K562 (cell line): ENCODE data around the gene GPN1. TPM values are rescaled to one million over a fixed set of nuclear protein-coding genes. Genes with fewer than 3 reads are reported as not detected.

ENCODE experiments used
- ATAC-seq: fragments of 200-7000 bp; cut with Tn5 transposase; 3 replicates; pipeline ENCODE4 v1.9.1; 2020; ENCODE audit warnings: moderate library complexity
- BruUV-seq: library from RNA; stranded (reverse); fragments of 400-500 nt; replicated peaks from 2 replicates; lab custom pipeline; 2021; lab: Mats Ljungman, UMichigan
- CTCF ChIA-PET: fragments of 300-600 bp; formaldehyde crosslinking; extraction: SDS; loops from one replicate; lab custom pipeline; 2021; ENCODE audit warnings: low intra/inter-chr PET ratio; lab: Yijun Ruan, JAX
- POLR2A ChIA-PET: fragments of 300-600, 350-650 bp; sonication (Branson Sonifier 250); formaldehyde crosslinking; extraction: SDS; loops from one replicate; lab custom pipeline; 2021; ENCODE audit warnings: antibody characterized with exemption, inconsistent platforms; lab: Yijun Ruan, JAX
- DNase-seq, 4 experiments: peaks; one replicate each; pipeline versions ENCODE4 v3.0.0 to v3.0.0-alpha.2; 2011 to 2018; ENCODE audit warnings: low spot score in 3 of 4, mixed read lengths in 3 of 4; ENCODE audit errors: extremely low read depth in 1 of 4
- FAIRE-seq: peaks from 2 replicates; lab custom pipeline; 2011; peaks lifted over from hg19 to GRCh38; lab: Jason Lieb, UNC
- H2AFZ ChIP-seq: 2 replicates; pipeline ENCODE4 v1.6.0; 2011; ENCODE audit warnings: low read depth, low read length, control low read depth, inconsistent platforms
- H3K27ac ChIP-seq: fragments of 200-600 bp; 3 replicates; pipeline ENCODE4 v1.8.0; 2011; ENCODE audit warnings: low read depth, mild to moderate bottlenecking, control low read depth, inconsistent platforms, low read length, moderate library complexity, mixed read lengths; ENCODE audit errors: extremely low read depth
- H3K27me3 ChIP-seq, 2 experiments: fragments of 300-600 bp in 1 of 2; 2 replicates in 1 of 2; 3 replicates in 1 of 2; pipeline versions ENCODE4 v1.6.0 to v1.8.0; 2011; ENCODE audit warnings: inconsistent platforms in 2 of 2, low read length in 2 of 2, mild to moderate bottlenecking in 1 of 2, mixed read lengths in 1 of 2, moderate library complexity in 1 of 2; ENCODE audit not compliant: control insufficient read depth in 2 of 2, insufficient read depth in 2 of 2
- H3K36me3 ChIP-seq: fragments of 300-600 bp; 3 replicates; pipeline ENCODE4 v1.8.0; 2011; ENCODE audit warnings: mild to moderate bottlenecking, low read length, inconsistent platforms; ENCODE audit not compliant: control insufficient read depth, insufficient read depth
- H3K4me1 ChIP-seq, 2 experiments: fragments of 200-600 bp in 1 of 2; replicated peaks in 1 of 2; 2 replicates in 1 of 2; 3 replicates in 1 of 2; pipeline versions ENCODE4 v1.5.1 to v1.8.0; 2011; ENCODE audit warnings: inconsistent platforms in 2 of 2, low read length in 2 of 2, mild to moderate bottlenecking in 1 of 2, mixed read lengths in 1 of 2, moderate library complexity in 1 of 2; ENCODE audit not compliant: control insufficient read depth in 2 of 2, insufficient read depth in 2 of 2
- H3K4me2 ChIP-seq: 2 replicates; pipeline ENCODE4 v1.6.1; 2011; ENCODE audit warnings: low read length, control low read depth, inconsistent platforms, mixed read lengths; ENCODE audit not compliant: insufficient read depth
- H3K4me3 ChIP-seq: fragments of 200-600 bp; sonication (generic), shearing (Covaris generic); 2 replicates; pipeline ENCODE4 v1.5.1; 2016; ENCODE audit warnings: control low read depth, inconsistent platforms
- H3K79me2 ChIP-seq: fragments of 200-600 bp; 3 replicates; pipeline ENCODE4 v1.8.0; 2011; ENCODE audit warnings: low read length, inconsistent platforms; ENCODE audit not compliant: control insufficient read depth, insufficient read depth
- H3K9ac ChIP-seq, 2 experiments: 2 replicates each; pipeline versions ENCODE4 v1.6.0 to v1.6.1; 2011; ENCODE audit warnings: low read depth in 2 of 2, low read length in 2 of 2, control low read depth in 1 of 2, inconsistent platforms in 1 of 2, mild to moderate bottlenecking in 1 of 2, mixed read lengths in 1 of 2; ENCODE audit not compliant: insufficient read depth in 1 of 2
- H3K9me1 ChIP-seq: one replicate; pipeline ENCODE4 v1.6.0; 2011; ENCODE audit warnings: inconsistent platforms, mild to moderate bottlenecking, low read length, moderate library complexity; ENCODE audit not compliant: control insufficient read depth, insufficient read depth
- H3K9me3 ChIP-seq: replicated peaks from 2 replicates; pipeline ENCODE4 v1.5.1; 2011; ENCODE audit warnings: low read depth, low read length, inconsistent platforms; ENCODE audit not compliant: control insufficient read depth, insufficient read depth
- H4K20me1 ChIP-seq: replicated peaks from 2 replicates; pipeline ENCODE4 v1.6.1; 2011; ENCODE audit warnings: low read length, inconsistent platforms, mixed read lengths; ENCODE audit not compliant: control insufficient read depth, insufficient read depth
- CC2D1A ChIP-seq: fragments of 450-650 bp; IDR thresholded peaks from 2 replicates; pipeline ENCODE4 v1.6.1; 2017; ENCODE audit warnings: mild to moderate bottlenecking
- HLTF ChIP-seq: fragments of 450-650 bp; IDR thresholded peaks from 2 replicates; pipeline ENCODE4 v1.6.1; 2016
- SMC3 ChIP-seq: conservative IDR thresholded peaks from 2 replicates; pipeline ENCODE4 v1.6.1; 2011; ENCODE audit warnings: low read depth, low read length, improper control_type of control experiment; ENCODE audit not compliant: insufficient read depth
- ZFX ChIP-seq: sonication (generic); formaldehyde crosslinking; IDR thresholded peaks from 2 replicates; pipeline ENCODE4 v1.8.0; 2022; ENCODE audit warnings: mild to moderate bottlenecking, missing genetic modification reagents, moderate library complexity
- ZNF121 ChIP-seq: sonication (generic); formaldehyde crosslinking; conservative IDR thresholded peaks from 2 replicates; pipeline ENCODE4 v1.8.0; 2022; ENCODE audit warnings: missing genetic modification reagents
- ZNF584 ChIP-seq: fragments of 200-800 bp; sonication (Bioruptor generic); IDR thresholded peaks from 2 replicates; pipeline ENCODE4 v1.6.1; 2016; ENCODE audit warnings: low read depth, mild to moderate bottlenecking, missing genetic modification characterization, missing compliant biosample characterization
- WGBS: fragments of 100-300 bp; shearing (Covaris generic); methylation state at CpG from one replicate; pipeline ENCODE4 v1.1.6; 2016; ENCODE audit warnings: low coverage, mixed read lengths; ENCODE audit not compliant: insufficient coverage; ENCODE audit errors: missing lambda C conversion rate; 5-methylcytosine and 5-hydroxymethylcytosine counted together
- in situ Hi-C: fragments of 300-500 bp; cut with MboI; formaldehyde crosslinking; loops from 4 replicates; pipeline ENCODE4 v1.15.0; 2018; ENCODE audit warnings: inconsistent platforms, mixed read lengths
- intact Hi-C: fragments of 100-400 bp; cut with micrococcal nuclease; formaldehyde crosslinking; loops from 2 replicates; pipeline ENCODE4 v1.14.2; 2022
- polyA plus RNA-seq, 8 experiments: library from polyadenylated mRNA; depleted of rRNA in 4 of 8; stranded (reverse) in 5 of 8; unstranded in 3 of 8; fragments of >200 nt; fragmentation: Nextera tagmentation in 2 of 8; fragmentation: Illumina TruSeq in 1 of 8; extraction: Ambion mirVana in 2 of 8; extraction: Trizol in 1 of 8; gene quantifications; 2 replicates each; pipeline versions ENCODE4 v1.2.1 to v1.2.3, GENCODE V29; 2011 to 2014; ENCODE audit warnings: inconsistent platforms in 1 of 8, missing spikeins in 1 of 8
- total RNA-seq, 7 experiments: library from RNA; depleted of rRNA in 6 of 7; stranded (reverse); fragments of >200 nt in 6 of 7; fragmentation: Illumina TruSeq in 2 of 7; extraction: Trizol in 2 of 7; gene quantifications; 2 replicates each; pipeline versions ENCODE4 v1.2.1 to v1.2.3, GENCODE V29; 2011 to 2021; ENCODE audit warnings: low replicate concordance in 1 of 7
- TF ChIP-seq, protein P1 (sequence below): fragments of 450-650 bp; formaldehyde crosslinking; IDR thresholded peaks from 2 replicates; pipeline ENCODE4 v1.4.0; 2020; ENCODE audit warnings: mild to moderate bottlenecking, moderate library complexity
- TF ChIP-seq, protein P2 (sequence below), 2 experiments: fragments of 250-450 bp in 1 of 2; fragments of 450-650 bp in 1 of 2; sonication (Bioruptor Pico) in 1 of 2; IDR thresholded peaks; 2 replicates each; pipeline versions ENCODE4 v1.6.1 to v1.8.0; 2016 to 2021; ENCODE audit warnings: mild to moderate bottlenecking in 2 of 2, moderate library complexity in 2 of 2, missing compliant biosample characterization in 1 of 2, missing genetic modification characterization in 1 of 2

Gene GPN1
- total and polyA plus RNA-seq, 9 of the 15 experiments (the other 6 are each of a cell fraction or from before 2014, with no cell fraction given), result 23.4 to 171 (median 48.2) TPM

DNA sequence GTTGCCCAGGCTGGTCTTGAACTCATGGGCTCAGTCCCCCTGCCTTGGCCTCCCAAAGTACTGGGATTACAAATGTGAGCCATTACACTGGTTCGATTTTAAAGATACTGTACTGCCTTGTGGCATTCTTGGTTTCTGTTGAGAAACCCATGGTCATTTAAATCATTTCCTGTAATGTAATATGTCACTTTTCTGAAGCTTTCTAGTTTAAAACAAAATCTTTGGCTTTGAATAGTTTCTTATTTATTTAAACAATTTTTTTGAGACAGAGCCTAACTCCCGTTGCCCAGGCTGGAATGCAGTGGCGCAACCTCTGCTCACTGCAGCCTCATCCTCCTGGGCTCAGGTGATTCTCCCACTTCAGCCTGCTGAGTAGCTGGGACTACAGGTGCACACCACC is 37.1 kb upstream of the GPN1 start (continued):
- TF ChIP-seq, protein P1, sequence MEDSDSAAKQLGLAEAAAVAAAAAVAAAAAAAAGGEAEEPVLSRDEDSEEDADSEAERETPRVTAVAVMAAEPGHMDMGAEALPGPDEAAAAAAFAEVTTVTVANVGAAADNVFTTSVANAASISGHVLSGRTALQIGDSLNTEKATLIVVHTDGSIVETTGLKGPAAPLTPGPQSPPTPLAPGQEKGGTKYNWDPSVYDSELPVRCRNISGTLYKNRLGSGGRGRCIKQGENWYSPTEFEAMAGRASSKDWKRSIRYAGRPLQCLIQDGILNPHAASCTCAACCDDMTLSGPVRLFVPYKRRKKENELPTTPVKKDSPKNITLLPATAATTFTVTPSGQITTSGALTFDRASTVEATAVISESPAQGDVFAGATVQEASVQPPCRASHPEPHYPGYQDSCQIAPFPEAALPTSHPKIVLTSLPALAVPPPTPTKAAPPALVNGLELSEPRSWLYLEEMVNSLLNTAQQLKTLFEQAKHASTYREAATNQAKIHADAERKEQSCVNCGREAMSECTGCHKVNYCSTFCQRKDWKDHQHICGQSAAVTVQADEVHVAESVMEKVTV (CRISPR knock-in tag), result no peak
- TF ChIP-seq SMC3 (no peak), ZFX (CRISPR knock-in tag) (no peak), ZNF584 (no peak)
- TF ChIP-seq, all 486 proteins: peak for 0

DNA sequence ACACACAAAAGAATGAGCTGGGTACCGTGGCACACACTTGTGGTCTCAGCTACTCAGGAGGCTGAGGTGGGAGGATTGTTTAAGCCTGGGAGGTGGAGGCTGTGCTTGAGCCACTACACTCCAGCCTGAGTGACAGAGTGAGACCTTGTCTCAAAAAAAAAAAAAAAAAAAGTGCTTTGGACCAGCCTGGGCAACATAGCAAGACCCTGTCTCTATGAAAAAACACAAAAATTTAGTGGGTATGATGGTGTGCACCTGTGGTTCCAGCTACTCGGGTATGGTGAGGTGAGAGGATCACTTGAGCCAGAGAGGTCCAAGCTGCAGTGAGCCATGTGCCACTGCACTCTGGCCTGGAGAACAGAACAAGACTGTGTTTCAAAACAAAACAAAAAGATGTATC is 35.6 kb upstream of the GPN1 start:
- Histone ChIP-seq H4K20me1 (0 out of 2 replicates have a peak, but pooled peaks cover 5% of the 10 kb centered on the region), H3K36me3 (peaks cover 22% of the 10 kb centered on the region), H3K9me3 (0 out of 2 replicates have a peak, but pooled peaks cover 2% of the 10 kb centered on the region), H3K4me2 (no peak overlapping the region), H2AFZ (no peak overlapping the region), H3K27ac (no peak overlapping the region), H3K79me2 (peaks cover 93% of the 10 kb centered on the region), H3K9ac (no peak overlapping the region), H3K4me1 (peaks cover 0 to 5% of the 10 kb centered on the region in 2 experiments; a peak in 1 of 5 replicates), H3K4me3 (no peak overlapping the region), H3K9me1 (no peaks in the 10 kb centered on the region), H3K27me3 (no peaks in the 10 kb centered on the region)
- ChIA-PET CTCF (interaction anchor here (0.7 kb wide), 1 partner anchor 69 kb away, joined by 3 read pairs; no protein-coding TSS in a partner anchor), POLR2A (no interaction called here)
- DNase-seq (no peak), FAIRE-seq (no peak), ATAC-seq (no peak)
- no TSS peak for BruUV-seq
- TF ChIP-seq ZNF121 (CRISPR knock-in tag) (peak; percentile 97), HLTF (no peak), CC2D1A (no peak)
- TF ChIP-seq, protein P2, sequence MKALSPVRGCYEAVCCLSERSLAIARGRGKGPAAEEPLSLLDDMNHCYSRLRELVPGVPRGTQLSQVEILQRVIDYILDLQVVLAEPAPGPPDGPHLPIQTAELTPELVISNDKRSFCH (CRISPR knock-in tag; IDR thresholded peaks at IDR 0.05), result no peak
- TF ChIP-seq, protein P2 (tag; IDR thresholded peaks at IDR 0.05), result no peak
- in situ Hi-C loops, result no loop called here
- intact Hi-C loops, result no loop called here
- 100% methylated on average over 2 of the region's 2 CpGs for WGBS
